ENCODE data around the gene TRIM13. TPM values are rescaled to one million over a fixed set of nuclear protein-coding genes. Genes with fewer than 3 reads are reported as not detected.
A peak's percentile ranks its signal among the peaks of the same experiment; 100 is the strongest.

TRIM13 gene
- total RNA-seq, 1 experiment from 2014 or later = 13.7 TPM

DNA sequence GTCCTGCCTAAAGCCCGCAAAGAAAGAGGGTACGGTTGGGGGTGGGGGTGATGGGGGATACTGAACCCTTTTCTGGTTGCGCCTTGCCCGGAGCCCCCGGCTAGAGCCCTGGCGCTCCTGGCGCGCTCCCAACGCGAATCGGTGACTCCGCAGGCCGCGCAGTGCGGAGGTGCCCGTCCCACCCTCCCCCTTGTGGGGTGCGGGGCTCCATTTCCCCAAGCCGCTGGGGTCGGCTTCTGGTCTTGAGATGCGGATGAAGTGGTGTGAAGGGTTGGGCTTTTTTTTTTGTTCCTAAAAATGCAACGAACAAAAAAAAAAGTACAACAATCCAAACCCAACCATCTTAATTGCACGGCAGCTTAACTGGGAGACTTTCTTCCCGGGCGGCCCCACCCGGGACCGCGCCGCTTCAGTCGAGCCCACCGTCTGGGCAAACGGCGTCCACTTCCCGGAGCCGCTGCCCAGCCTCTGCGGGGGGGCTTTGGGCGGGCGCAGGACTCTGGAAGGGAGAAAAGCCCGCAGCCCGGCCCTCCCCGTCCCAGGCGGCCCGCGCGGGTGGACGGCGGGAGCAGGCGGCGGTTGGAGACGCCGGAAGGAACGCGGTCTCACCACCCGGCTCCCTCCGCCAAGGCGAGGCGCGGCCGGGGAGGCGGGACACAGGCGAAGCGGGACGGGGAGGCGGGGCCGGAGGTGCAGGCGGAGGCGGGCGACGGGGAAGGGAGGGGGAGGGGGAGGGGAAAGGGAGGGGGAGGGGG, 504 bp upstream of the TRIM13 start:
- ATAC-seq (peak; percentile 58), DNase-seq (peak; percentile 82)
- peak overlapping the region; percentile 77 for H3K4me3 ChIP-seq (ENCODE audit: low read length)
- H3K4me2 ChIP-seq (ENCODE audit: low read length) = peak overlapping the region; percentile 87
- BruUV-seq (replicated peaks) = no TSS peak
- TF ChIP-seq, protein P1, sequence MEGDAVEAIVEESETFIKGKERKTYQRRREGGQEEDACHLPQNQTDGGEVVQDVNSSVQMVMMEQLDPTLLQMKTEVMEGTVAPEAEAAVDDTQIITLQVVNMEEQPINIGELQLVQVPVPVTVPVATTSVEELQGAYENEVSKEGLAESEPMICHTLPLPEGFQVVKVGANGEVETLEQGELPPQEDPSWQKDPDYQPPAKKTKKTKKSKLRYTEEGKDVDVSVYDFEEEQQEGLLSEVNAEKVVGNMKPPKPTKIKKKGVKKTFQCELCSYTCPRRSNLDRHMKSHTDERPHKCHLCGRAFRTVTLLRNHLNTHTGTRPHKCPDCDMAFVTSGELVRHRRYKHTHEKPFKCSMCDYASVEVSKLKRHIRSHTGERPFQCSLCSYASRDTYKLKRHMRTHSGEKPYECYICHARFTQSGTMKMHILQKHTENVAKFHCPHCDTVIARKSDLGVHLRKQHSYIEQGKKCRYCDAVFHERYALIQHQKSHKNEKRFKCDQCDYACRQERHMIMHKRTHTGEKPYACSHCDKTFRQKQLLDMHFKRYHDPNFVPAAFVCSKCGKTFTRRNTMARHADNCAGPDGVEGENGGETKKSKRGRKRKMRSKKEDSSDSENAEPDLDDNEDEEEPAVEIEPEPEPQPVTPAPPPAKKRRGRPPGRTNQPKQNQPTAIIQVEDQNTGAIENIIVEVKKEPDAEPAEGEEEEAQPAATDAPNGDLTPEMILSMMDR (conservative IDR thresholded peaks at IDR 0.05; ENCODE audit: low read depth, low read length) = no peak
- TF ChIP-seq EZH2 (IDR thresholded peaks at IDR 0.05; ENCODE audit: low read length, unreplicated experiment) = no peak
- no peak for TF ChIP-seq EZH2phosphoT487 (IDR thresholded peaks at IDR 0.05; ENCODE audit: borderline replicate concordance, low read length)
- POLR2A ChIA-PET (ENCODE audit: unreplicated experiment) = interaction anchor here (0.7 kb wide), 1 partner anchor 130 kb away, joined by 21 read pairs; no protein-coding TSS in a partner anchor
- peak overlapping the region; percentile 73 for H3K27ac ChIP-seq (ENCODE audit: low read length)
- H3K9ac ChIP-seq (ENCODE audit: low read length) = peak overlapping the region; percentile 96
- no peaks in the 10 kb centered on the region for H3K9me2 ChIP-seq (replicated peaks; ENCODE audit: low read length)
- peaks cover 23% of the 10 kb centered on the region for H3K4me1 ChIP-seq (ENCODE audit: insufficient read depth, low read length)
- no peaks in the 10 kb centered on the region for H3F3A ChIP-seq (ENCODE audit: low read length, unreplicated experiment)
- intact Hi-C loops (cut with micrococcal nuclease) = loop anchor here (5.0 kb wide), 2 partner anchors 806 to 916 kb away; no protein-coding TSS in a partner anchor
- CTCF ChIA-PET = interaction anchor here (0.5 to 1.5 kb wide), 5 partner anchors 20 to 916 kb away, joined by 3 to 15 read pairs (median 5); partner anchors contain the start of gene SPRYD7
- H3K9me3 ChIP-seq (ENCODE audit: low read length) = no peaks in the 10 kb centered on the region
- peaks cover 8% of the 10 kb centered on the region for H4K20me1 ChIP-seq (ENCODE audit: low read length)
- peaks cover 34% of the 10 kb centered on the region for H3K79me2 ChIP-seq (ENCODE audit: low read length)
- H3K36me3 ChIP-seq (ENCODE audit: low read depth, low read length) = peaks cover 4% of the 10 kb centered on the region; the same call in 1 of the 2 replicates
- no peaks in the 10 kb centered on the region for H3K27me3 ChIP-seq (ENCODE audit: low read length)
- peak overlapping the region; percentile 91 for H2AFZ ChIP-seq (ENCODE audit: low read length)

DNA sequence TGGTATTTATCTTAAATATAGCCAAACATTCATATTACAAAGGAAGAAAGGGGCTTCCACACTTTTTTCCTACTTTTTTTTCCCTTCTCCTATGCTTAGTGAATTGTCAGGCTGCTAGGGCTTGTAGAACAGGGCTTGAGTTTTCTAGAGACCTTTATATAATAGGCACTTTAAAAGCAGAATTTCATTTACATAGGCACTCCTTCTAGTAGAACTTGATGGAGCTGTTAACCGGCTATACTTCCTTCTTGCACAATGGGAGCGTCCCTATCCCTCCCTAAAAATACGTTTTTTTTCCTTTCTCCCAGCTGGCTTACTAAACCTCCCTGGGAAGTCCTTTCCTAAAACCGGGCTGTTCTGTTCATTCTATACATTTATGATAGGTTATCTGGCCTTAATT, 1.1 kb downstream of the TRIM13 start:
- BruUV-seq (replicated peaks) = no TSS peak
- ChIA-PET CTCF (interaction anchor here (0.5 to 1.5 kb wide), 12 partner anchors 16 to 914 kb away, joined by 3 to 15 read pairs (median 4); partner anchors contain the start of gene SPRYD7), POLR2A (ENCODE audit: unreplicated experiment) (interaction anchor here (0.5 to 0.7 kb wide), 5 partner anchors 17 to 945 kb away, joined by 3 to 6 read pairs (median 4); no protein-coding TSS in a partner anchor)
- peak overlapping the region; percentile 97 for H3K9ac ChIP-seq (ENCODE audit: low read length)
- H3K27me3 ChIP-seq (ENCODE audit: low read length) = no peaks in the 10 kb centered on the region
- H3K36me3 ChIP-seq (ENCODE audit: low read depth, low read length) = peaks cover 5% of the 10 kb centered on the region; the same call in 1 of the 2 replicates
- peak; percentile 18 for DNase-seq
- H3K27ac ChIP-seq (ENCODE audit: low read length) = 0 out of 2 replicates have a peak overlapping the region, but pooled peaks have one; percentile 89
- no peaks in the 10 kb centered on the region for H3K9me3 ChIP-seq (ENCODE audit: low read length)
- no peak for ATAC-seq
- peaks cover 23% of the 10 kb centered on the region for H3K4me1 ChIP-seq (ENCODE audit: insufficient read depth, low read length)
- no peaks in the 10 kb centered on the region for H3K9me2 ChIP-seq (replicated peaks; ENCODE audit: low read length)
- no peaks in the 10 kb centered on the region for H3F3A ChIP-seq (ENCODE audit: low read length, unreplicated experiment)
- TF ChIP-seq EZH2 (IDR thresholded peaks at IDR 0.05; ENCODE audit: low read length, unreplicated experiment) (no peak), EZH2phosphoT487 (IDR thresholded peaks at IDR 0.05; ENCODE audit: borderline replicate concordance, low read length) (no peak)
- TF ChIP-seq, protein P1 (conservative IDR thresholded peaks at IDR 0.05; ENCODE audit: low read depth, low read length) = no peak
- no peak overlapping the region for H2AFZ ChIP-seq (ENCODE audit: low read length)
- H4K20me1 ChIP-seq (ENCODE audit: low read length) = peaks cover 8% of the 10 kb centered on the region
- intact Hi-C loops (cut with micrococcal nuclease) = loop anchor here (1.0 to 5.0 kb wide), 3 partner anchors 84 to 914 kb away; no protein-coding TSS in a partner anchor
- H3K79me2 ChIP-seq (ENCODE audit: low read length) = peaks cover 37% of the 10 kb centered on the region
- H3K4me3 ChIP-seq (ENCODE audit: low read length) = peak overlapping the region; percentile 95
- peak overlapping the region; percentile 89 for H3K4me2 ChIP-seq (ENCODE audit: low read length)

Measured in PC-3 (cell line).